Activated naive CD8-positive, alpha-beta T cell treated with anti-CD3 and anti-CD28 coated beads, Interleukin-2, amount 50 U/mL, for 24 hours (primary cell): ENCODE results near the gene ROCK1.
A peak's percentile ranks its signal among the peaks of the same experiment; 100 is the strongest.
"Not testable (repeated sequence)": the region's sequence is repeated elsewhere in the genome, so short reads cannot be mapped to it uniquely, and the experiment has no call there.

Experiments used
- ATAC-seq: fragments of 150-1000 bp; cut with Tn5 transposase; one replicate; pipeline ENCODE4 v1.10.0; 2021
- DNase-seq: peaks from one replicate; pipeline ENCODE4 v3.0.0; 2021
- H3K27ac Mint-ChIP-seq: one replicate; pipeline ENCODE4 v1.8.0; 2021; ENCODE audit warnings: mild to moderate bottlenecking, mixed read lengths
- H3K27me3 Mint-ChIP-seq: one replicate; pipeline ENCODE4 v1.8.0; 2021; ENCODE audit warnings: mixed read lengths
- H3K36me3 Mint-ChIP-seq: one replicate; pipeline ENCODE4 v1.8.0; 2021; ENCODE audit warnings: low read depth, mixed read lengths
- H3K4me1 Mint-ChIP-seq: one replicate; pipeline ENCODE4 v1.8.0; 2021; ENCODE audit warnings: mixed read lengths
- H3K4me3 Mint-ChIP-seq: one replicate; pipeline ENCODE4 v1.8.0; 2021; ENCODE audit warnings: mild to moderate bottlenecking, moderate library complexity, mixed read lengths
- H3K9me3 Mint-ChIP-seq: one replicate; pipeline ENCODE4 v1.8.0; 2021; ENCODE audit warnings: mixed read lengths

The ROCK1 gene

DNA sequence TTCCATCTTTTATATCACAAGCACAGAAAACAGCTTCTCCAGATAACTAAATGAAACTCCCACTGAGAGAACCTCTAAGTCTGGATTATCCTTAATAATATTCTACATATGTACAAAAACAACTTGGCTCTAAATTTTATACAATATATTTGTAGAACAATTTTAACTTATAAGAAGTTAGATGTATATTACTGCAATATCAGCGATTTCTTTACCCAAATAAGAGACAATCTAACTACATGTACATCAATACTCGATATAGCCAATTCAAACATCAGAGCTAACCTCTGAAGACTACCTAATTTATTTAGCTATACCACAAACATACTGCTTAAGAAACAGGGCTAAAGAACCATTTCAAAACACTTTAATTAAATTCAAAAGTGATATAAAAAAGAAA is 148.6 kb downstream of the ROCK1 start:
- no peak for DNase-seq
- H3K36me3 Mint-ChIP-seq, result peaks cover 39% of the 10 kb centered on the region
- no peaks in the 10 kb centered on the region for H3K27me3 Mint-ChIP-seq
- no peak overlapping the region for H3K27ac Mint-ChIP-seq
- no peak overlapping the region for H3K4me3 Mint-ChIP-seq
- no peaks in the 10 kb centered on the region for H3K9me3 Mint-ChIP-seq
- no peak for ATAC-seq
- H3K4me1 Mint-ChIP-seq, result no peaks in the 10 kb centered on the region

GRCh38 chr18:20960735-20961134 is 150.9 kb downstream of the ROCK1 start:
- Mint-ChIP-seq H3K4me1 (no peaks in the 10 kb centered on the region), H3K27me3 (no peaks in the 10 kb centered on the region), H3K27ac (no peak overlapping the region), H3K9me3 (no peaks in the 10 kb centered on the region), H3K36me3 (peaks cover 32% of the 10 kb centered on the region), H3K4me3 (no peak overlapping the region)
- ATAC-seq (no peak), DNase-seq (no peak)

- not testable (repeated sequence) for H3K4me3 Mint-ChIP-seq, ATAC-seq, H3K36me3 Mint-ChIP-seq, H3K4me1 Mint-ChIP-seq, H3K9me3 Mint-ChIP-seq, H3K27me3 Mint-ChIP-seq, DNase-seq
- peak overlapping the region; percentile 11 for H3K27ac Mint-ChIP-seq
Measured at GRCh38 chr18:20950827-20951226, 160.8 kb downstream of the ROCK1 start.
